DOHH2 (cell line): ENCODE measurements around the gene ST6GAL1.

Experiments
- H3F3A ChIP-seq: fragments of 200-600 bp; sonication (generic), shearing (Covaris generic); 2 replicates; pipeline ENCODE4 v1.6.0; 2016; ENCODE audit warnings: antibody characterized with exemption, mild to moderate bottlenecking; ENCODE audit not compliant: control insufficient read depth, insufficient read depth
- H3K27ac ChIP-seq: fragments of 200-600 bp; sonication (generic); 2 replicates; pipeline ENCODE4 v1.5.1; 2014; ENCODE audit warnings: low read depth, mild to moderate bottlenecking, low read length, moderate library complexity
- H3K27me3 ChIP-seq: fragments of 200-600 bp; sonication (generic); 2 replicates; pipeline ENCODE4 v1.6.1; 2014; ENCODE audit warnings: mild to moderate bottlenecking, low read length, mixed read lengths; ENCODE audit not compliant: control insufficient read depth
- H3K36me3 ChIP-seq: fragments of 200-600 bp; sonication (generic); 2 replicates; pipeline ENCODE4 v1.6.1; 2014; ENCODE audit warnings: mild to moderate bottlenecking, low read length, moderate library complexity, mixed read lengths; ENCODE audit not compliant: control insufficient read depth
- H3K4me1 ChIP-seq: fragments of 200-600 bp; sonication (generic); 2 replicates; pipeline ENCODE4 v1.6.1; 2014; ENCODE audit warnings: mild to moderate bottlenecking, low read length, mixed read lengths; ENCODE audit not compliant: control insufficient read depth
- H3K4me2 ChIP-seq: fragments of 200-600 bp; sonication (generic); 2 replicates; pipeline ENCODE4 v1.6.0; 2014; ENCODE audit warnings: mild to moderate bottlenecking, low read length, moderate library complexity
- H3K4me3 ChIP-seq: fragments of 200-600 bp; sonication (generic); 2 replicates; pipeline ENCODE4 v1.5.1; 2014; ENCODE audit warnings: mild to moderate bottlenecking, low read length, mixed read lengths
- H3K79me2 ChIP-seq: fragments of 200-600 bp; sonication (generic); 2 replicates; pipeline ENCODE4 v1.6.1; 2014; ENCODE audit warnings: mild to moderate bottlenecking, low read length, mixed read lengths; ENCODE audit not compliant: control insufficient read depth
- H3K9me2 ChIP-seq: fragments of 200-600 bp; sonication (generic); replicated peaks from 2 replicates; pipeline ENCODE4 v1.6.1; 2014; ENCODE audit warnings: mild to moderate bottlenecking, low read length, mixed read lengths; ENCODE audit not compliant: control insufficient read depth
- H3K9me3 ChIP-seq: fragments of 200-600 bp; sonication (generic); 2 replicates; pipeline ENCODE4 v1.6.1; 2014; ENCODE audit warnings: antibody characterized with exemption, low read length, mixed read lengths; ENCODE audit not compliant: control insufficient read depth, insufficient read depth
- H4K20me1 ChIP-seq: fragments of 200-600 bp; sonication (generic); 2 replicates; pipeline ENCODE4 v1.6.0; 2014; ENCODE audit warnings: low read depth, mild to moderate bottlenecking, antibody characterized with exemption, low read length, moderate library complexity; ENCODE audit not compliant: control insufficient read depth, insufficient read depth
- CTCF ChIP-seq: fragments of 200-600 bp; sonication (generic); IDR thresholded peaks from one replicate; pipeline ENCODE4 v1.5.1; 2014; ENCODE audit warnings: antibody characterized with exemption, mild to moderate bottlenecking, low read depth, low read length; ENCODE audit not compliant: poor library complexity, severe bottlenecking
- EZH2phosphoT487 ChIP-seq: fragments of 200-600 bp; sonication (generic); IDR thresholded peaks from 2 replicates; pipeline ENCODE4 v1.6.1; 2017; ENCODE audit warnings: borderline replicate concordance, mild to moderate bottlenecking, antibody characterized with exemption, low read length, moderate library complexity, mixed read lengths

The ST6GAL1 gene

GRCh38 chr3:186993210-186993782 is 63.0 kb downstream of the ST6GAL1 start:
- no peaks in the 10 kb centered on the region for H3K9me3 ChIP-seq
- H3K36me3 ChIP-seq, result peaks cover 57% of the 10 kb centered on the region
- H3K4me1 ChIP-seq, result peaks cover 91% of the 10 kb centered on the region
- H3K27me3 ChIP-seq, result no peaks in the 10 kb centered on the region
- no peaks in the 10 kb centered on the region for H3K9me2 ChIP-seq
- H3K27ac ChIP-seq, result peak overlapping the region; percentile 95
- H4K20me1 ChIP-seq, result no peaks in the 10 kb centered on the region
- peak overlapping the region; percentile 76 for H3K4me2 ChIP-seq
- peaks cover 86% of the 10 kb centered on the region for H3K79me2 ChIP-seq
- peaks cover 69% of the 10 kb centered on the region for H3F3A ChIP-seq
- H3K4me3 ChIP-seq, result peak overlapping the region; percentile 52
- TF ChIP-seq EZH2phosphoT487 (no peak), CTCF (no peak)

GRCh38 chr3:186994000-186994955 is 64.0 kb downstream of the ST6GAL1 start:
- Histone ChIP-seq H3K9me3 (no peaks in the 10 kb centered on the region), H4K20me1 (no peaks in the 10 kb centered on the region), H3K4me2 (peak overlapping the region; percentile 76), H3K79me2 (peaks cover 87% of the 10 kb centered on the region), H3K9me2 (no peaks in the 10 kb centered on the region), H3K27me3 (no peaks in the 10 kb centered on the region), H3K27ac (peak overlapping the region; percentile 95), H3K4me3 (peak overlapping the region; percentile 51), H3F3A (peaks cover 70% of the 10 kb centered on the region), H3K4me1 (peaks cover 91% of the 10 kb centered on the region), H3K36me3 (peaks cover 66% of the 10 kb centered on the region)
- TF ChIP-seq EZH2phosphoT487 (no peak), CTCF (no peak)

DNA sequence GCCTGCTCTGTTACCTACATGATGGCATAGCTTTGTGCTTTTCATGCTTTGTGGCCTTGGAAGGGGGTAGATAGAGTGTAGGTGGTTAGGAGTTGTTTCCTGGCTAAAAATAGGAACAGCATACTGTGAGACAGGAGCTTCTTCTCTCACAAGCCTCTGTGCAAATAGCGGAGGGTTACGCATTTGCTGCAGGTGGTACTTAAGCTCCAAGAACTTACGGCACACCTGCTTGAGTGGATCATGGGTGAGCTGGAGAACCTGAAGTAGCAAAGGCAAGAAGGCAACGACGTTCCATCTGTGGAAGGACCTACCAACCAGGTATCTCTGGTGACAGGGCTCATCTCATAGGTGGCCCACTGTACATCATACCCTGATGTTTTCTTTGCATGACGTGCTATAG is 66.0 kb downstream of the ST6GAL1 start:
- peaks cover 80% of the 10 kb centered on the region for H3K79me2 ChIP-seq
- peak overlapping the region; percentile 95 for H3K27ac ChIP-seq
- TF ChIP-seq EZH2phosphoT487 (no peak), CTCF (no peak)
- H3K4me1 ChIP-seq, result peaks cover 90% of the 10 kb centered on the region
- H3K9me3 ChIP-seq, result no peaks in the 10 kb centered on the region
- H3K4me2 ChIP-seq, result peak overlapping the region; percentile 85
- peaks cover 74% of the 10 kb centered on the region for H3F3A ChIP-seq
- H4K20me1 ChIP-seq, result no peaks in the 10 kb centered on the region
- H3K36me3 ChIP-seq, result peaks cover 60% of the 10 kb centered on the region
- no peaks in the 10 kb centered on the region for H3K27me3 ChIP-seq
- H3K9me2 ChIP-seq, result no peaks in the 10 kb centered on the region
- H3K4me3 ChIP-seq, result peak overlapping the region; percentile 82
